ENCODE results near the gene KRTAP16-1.
"Not testable (repeated sequence)": the region's sequence is repeated elsewhere in the genome, so short reads cannot be mapped to it uniquely, and the experiment has no call there.

Gene KRTAP16-1

GRCh38 chr17:41308918-41309359, at the start of gene KRTAP16-1:
TSS of gene KRTAP16-1 (minus strand) at chr17:41309309. CDS start at chr17:41309253, 56 bp downstream.
- peak; percentile 49 to 57 for DNase-seq

- no peak for DNase-seq
Observed at GRCh38 chr17:41354536-41354935, 45.4 kb upstream of the KRTAP16-1 start.

GRCh38 chr17:41352597-41353366, 43.7 kb upstream of the KRTAP16-1 start:
- no peak for DNase-seq

- no peak for DNase-seq
Observed at GRCh38 chr17:41351177-41351576, 42.1 kb upstream of the KRTAP16-1 start.

- DNase-seq, result not testable (repeated sequence)
Observed at GRCh38 chr17:41350381-41350878, 41.3 kb upstream of the KRTAP16-1 start, which contains the start of gene KRT33A. TSS of gene KRT33A (minus strand) at chr17:41350828. CDS start at chr17:41350767, 61 bp downstream.

- no peak for DNase-seq
Observed at GRCh38 chr17:41347869-41348760, 39.0 kb upstream of the KRTAP16-1 start.

- DNase-seq, result not testable (repeated sequence)
Observed at GRCh38 chr17:41346421-41346820, 37.3 kb upstream of the KRTAP16-1 start.

- DNase-seq, result no peak
Observed at GRCh38 chr17:41345992-41346391, 36.9 kb upstream of the KRTAP16-1 start.

GRCh38 chr17:41343029-41343428, 33.9 kb upstream of the KRTAP16-1 start:
- DNase-seq, result no peak

GRCh38 chr17:41340934-41341861, 32.1 kb upstream of the KRTAP16-1 start:
- peak; percentile 54 to 70 for DNase-seq

GRCh38 chr17:41340494-41340893, 31.4 kb upstream of the KRTAP16-1 start:
- DNase-seq, result no peak

GRCh38 chr17:41339571-41340172, 30.6 kb upstream of the KRTAP16-1 start:
- no peak for DNase-seq

- DNase-seq, result peak; percentile 53 to 82
Observed at GRCh38 chr17:41338961-41339485, 29.9 kb upstream of the KRTAP16-1 start.

- DNase-seq, result no peak
Observed at GRCh38 chr17:41335747-41336146, 26.6 kb upstream of the KRTAP16-1 start.

- DNase-seq, result peak in 1 of 2 donors; percentile 26
Observed at GRCh38 chr17:41334385-41335305, 25.5 kb upstream of the KRTAP16-1 start.

GRCh38 chr17:41333836-41334235, 24.7 kb upstream of the KRTAP16-1 start:
- no peak for DNase-seq

- DNase-seq, result no peak
Observed at GRCh38 chr17:41333098-41333497, 24.0 kb upstream of the KRTAP16-1 start.

- no peak for DNase-seq
Observed at GRCh38 chr17:41332239-41332638, 23.1 kb upstream of the KRTAP16-1 start.

- DNase-seq, result no peak
Observed at GRCh38 chr17:41331606-41332005, 22.5 kb upstream of the KRTAP16-1 start.

GRCh38 chr17:41329279-41329948, 20.3 kb upstream of the KRTAP16-1 start:
- DNase-seq, result peak in 1 of 2 donors; percentile 33

Measured in CD4-positive, alpha-beta T cell treated with Interleukin-1 beta for 1 hour (primary cell).